HG03378 (cell line): ENCODE measurements around the gene LIMK2.
"Not testable (repeated sequence)": the region's sequence is repeated elsewhere in the genome, so short reads cannot be mapped to it uniquely, and the experiment has no call there.

Source experiments
- ATAC-seq: cut with Tn5 transposase; IDR thresholded peaks from one replicate; pipeline ENCODE4 v1.9.1; 2021; ENCODE audit warnings: mild to moderate bottlenecking, moderate library complexity; ENCODE audit not compliant: unreplicated experiment

LIMK2 gene

DNA sequence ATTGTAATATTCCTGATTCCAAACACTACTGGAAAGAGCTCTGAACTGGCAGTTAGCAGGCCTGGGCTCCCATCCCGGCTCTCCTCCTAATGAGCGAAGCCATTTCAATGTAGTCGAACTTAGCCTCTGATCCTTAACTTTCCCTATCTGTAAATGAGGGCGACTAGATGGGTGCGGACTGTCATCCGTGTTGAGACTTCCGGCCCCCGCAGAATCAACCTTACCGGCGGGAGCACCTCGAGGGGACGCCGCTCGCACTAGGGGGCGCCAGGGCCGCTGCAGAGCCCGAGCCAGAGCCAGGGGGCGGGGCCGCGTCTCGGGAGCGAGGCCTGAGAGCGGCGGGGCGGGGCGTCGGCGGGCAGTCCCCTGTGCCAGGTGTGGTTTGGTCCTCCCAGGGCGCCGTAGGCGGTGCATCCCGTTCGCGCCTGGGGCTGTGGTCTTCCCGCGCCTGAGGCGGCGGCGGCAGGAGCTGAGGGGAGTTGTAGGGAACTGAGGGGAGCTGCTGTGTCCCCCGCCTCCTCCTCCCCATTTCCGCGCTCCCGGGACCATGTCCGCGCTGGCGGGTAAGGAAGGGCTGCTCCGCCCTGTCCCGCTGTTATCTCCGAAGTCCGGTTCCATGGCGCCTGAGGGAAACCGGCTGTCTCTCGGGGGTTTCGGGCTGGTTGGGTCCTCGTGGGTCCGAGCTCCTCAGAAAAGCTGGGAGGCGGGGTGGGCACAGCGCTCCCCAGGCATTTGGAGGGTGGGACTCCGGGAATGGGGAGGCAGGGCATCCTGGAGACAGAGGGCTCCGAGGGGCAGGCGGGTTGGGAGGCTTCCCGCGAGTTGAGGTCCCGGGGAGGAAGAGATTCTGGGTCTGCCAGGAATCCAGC is at the start of gene LIMK2:
TSS of gene LIMK2 (plus strand) at position 437 of the 869 bp plus-strand sequence. CDS start at position 548, 111 bp downstream.
- ATAC-seq, result peak; percentile 64

DNA sequence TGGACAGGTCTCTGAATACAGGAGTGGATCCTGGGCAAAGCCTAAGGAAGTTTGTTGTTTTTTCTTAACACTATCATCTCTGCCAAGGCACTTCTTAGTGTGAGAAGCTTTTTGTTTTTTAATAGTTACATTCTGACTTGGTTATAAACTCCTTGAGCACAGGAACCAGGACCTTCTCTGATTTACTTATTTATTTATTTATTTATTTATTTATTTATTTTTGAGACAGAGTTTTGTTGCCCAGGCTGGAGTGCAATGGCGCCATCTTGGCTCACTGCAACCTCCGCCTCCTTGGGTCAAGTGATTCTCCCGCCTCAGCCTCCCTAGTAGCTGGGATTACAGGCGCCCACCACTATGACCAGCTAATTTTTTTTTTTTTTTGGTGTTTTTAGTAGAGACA is 41.1 kb upstream of the LIMK2 start:
- no peak for ATAC-seq

DNA sequence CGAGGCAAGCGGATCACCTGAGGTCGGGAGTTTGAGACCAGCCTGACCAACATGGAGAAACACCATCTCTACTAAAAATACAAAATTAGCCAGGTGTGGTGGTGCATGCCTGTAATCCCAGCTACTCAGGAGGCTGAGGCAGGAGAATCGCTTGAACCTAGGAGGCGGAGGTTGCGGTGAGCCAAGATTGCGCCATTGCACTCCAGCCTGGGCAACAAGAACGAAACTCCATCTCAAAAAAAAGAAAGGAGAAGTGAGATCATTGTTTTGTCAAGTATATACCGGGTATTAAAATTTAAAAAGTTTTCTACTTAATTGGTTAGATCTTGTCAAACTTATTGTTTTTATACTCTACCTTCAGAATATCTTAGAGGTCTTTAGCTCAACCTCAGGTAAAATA is 40.4 kb upstream of the LIMK2 start:
- ATAC-seq, result not testable (repeated sequence)

DNA sequence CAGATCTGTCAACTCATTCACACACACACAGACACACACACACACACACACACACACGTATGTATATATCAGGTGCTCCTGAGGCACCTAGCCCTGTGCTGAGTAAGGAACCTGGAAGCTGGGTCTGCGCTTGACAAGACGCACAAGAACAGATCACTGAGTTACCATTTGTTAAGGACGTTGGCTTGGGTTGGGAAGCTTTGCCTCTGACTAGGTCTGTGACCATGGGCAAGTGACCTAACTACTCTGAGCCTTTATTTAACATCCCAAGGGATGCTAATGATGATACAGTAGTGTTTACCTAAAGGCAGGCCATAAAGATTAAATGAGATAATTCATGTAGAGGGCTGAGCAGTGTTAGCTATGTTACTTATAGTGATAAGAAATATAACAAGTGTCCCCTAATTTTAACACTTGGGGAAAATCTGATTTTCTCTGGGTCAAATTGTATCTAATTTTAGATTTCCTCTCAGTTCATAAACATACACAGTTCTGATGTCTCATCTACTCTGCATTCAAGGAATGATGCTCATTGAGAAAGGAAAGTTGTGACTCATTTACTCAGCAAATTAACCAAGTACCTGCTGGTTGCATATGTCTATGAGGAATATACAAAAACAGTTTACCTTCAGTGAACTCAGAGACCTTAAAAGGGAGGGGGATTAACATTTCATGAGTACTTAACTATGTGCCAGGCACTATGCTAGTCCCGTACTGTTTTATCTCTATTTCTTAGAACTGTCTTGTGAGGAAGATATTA is 38.5 kb upstream of the LIMK2 start:
- ATAC-seq, result no peak

DNA sequence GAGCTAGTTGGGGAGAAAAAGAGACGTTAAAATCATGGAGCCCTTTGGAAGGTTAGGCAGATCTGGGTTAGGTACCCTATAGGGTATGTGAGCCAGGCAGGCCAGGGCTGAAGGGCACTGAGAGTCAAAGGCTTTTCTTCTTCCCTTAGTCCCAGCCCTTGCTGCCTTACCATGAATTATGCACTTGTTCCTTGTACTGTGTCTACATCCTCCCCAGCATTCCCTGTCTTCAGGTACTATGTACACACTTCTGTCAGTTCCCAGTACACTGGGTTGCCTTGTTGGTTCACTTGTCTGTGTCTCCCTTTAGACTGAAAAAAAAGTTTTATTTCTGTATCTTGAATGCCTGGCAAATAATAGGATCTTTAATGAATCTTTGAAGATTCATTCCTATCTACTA is 35.2 kb upstream of the LIMK2 start:
- ATAC-seq, result no peak

DNA sequence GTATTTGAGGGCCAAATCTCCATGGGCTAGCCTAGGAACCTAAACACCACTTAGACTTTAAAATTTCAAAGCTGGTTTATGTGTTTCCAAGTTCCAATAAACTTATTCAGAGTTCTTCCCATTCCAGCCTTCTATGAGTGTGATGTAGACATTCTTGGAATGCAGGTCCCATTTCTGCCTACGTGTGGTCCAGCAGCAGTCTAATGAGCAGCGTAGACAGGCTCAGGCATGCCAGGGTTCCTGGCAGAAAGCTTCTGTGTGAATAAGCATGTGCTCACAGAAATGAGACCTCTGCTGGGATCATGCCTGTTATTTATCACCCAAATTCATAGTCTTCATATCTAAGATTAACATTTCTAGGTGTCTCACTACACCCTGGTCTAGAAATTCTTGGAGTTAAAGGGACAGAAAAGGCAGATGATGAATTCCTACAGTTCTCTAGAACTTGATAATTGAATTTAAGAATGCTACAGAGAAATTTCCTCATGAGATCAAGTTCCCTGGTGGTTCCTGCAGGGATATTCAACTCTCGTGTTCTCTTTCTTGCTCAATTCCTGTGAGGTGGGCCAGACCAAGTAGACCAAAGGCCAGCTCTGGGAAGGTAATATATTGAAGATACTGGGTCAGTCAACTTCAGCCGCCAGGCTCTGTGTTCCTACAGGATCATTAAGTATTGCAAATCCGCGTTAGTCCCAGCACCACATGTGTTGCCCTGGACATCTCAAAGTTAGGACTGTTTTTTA is 34.5 kb upstream of the LIMK2 start:
- no peak for ATAC-seq

DNA sequence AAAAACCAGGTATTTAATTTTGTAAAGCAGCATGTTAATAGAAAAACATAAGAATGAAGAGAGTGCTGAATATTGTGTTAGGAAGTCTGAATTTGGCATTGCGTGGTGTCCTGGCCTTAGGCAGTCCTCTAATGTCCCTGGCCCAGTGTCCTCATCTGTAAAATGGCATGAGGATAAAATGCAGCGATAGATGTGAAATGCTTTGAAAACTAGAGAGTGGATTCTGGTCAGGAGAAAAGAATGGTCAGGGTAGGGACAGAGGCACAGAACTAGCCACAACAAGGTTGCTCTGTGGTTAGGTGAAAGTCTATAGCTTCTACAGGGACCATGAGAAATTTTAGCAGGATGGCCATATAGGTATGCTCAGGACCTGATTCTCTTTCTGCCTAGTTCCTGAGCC is 33.2 kb upstream of the LIMK2 start:
- no peak for ATAC-seq

DNA sequence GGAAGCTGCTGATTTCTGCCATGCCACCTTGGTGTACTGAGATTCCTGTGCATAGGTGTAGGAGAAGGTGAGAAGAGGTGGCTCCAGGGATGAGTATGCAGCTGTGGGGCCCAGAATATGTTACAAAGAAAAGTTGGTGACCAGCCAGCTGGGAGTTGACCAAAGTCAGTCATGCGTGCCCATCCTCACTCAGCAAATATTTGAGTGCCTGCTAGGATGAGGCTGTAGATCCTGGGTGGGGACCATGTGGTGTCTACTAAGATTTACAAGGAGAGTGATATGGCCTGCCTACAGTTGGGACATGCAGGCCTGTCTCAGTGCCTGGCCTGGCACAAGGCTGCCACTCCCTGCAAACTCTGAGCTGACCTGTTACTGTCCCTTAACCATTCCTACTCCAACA is 32.8 kb upstream of the LIMK2 start:
- ATAC-seq, result no peak

DNA sequence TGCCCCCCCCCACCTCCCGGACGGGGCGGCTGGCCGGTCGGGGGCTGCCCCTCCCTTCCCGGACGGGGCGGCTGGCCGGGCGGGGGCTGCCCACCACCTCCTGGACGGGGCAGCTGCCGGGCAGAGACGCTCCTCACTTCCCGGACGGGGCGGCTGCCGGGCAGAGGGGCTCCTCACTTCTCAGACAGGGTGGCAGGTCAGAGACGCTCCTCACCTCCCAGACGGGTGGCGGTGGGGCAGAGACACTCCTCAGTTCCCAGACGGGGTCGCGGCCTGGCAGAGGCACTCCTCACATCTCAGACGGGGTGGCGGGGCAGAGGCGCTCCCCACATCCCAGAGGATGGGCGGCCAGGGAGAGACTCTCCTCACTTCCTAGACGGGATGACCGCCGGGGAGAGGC is 28.1 kb upstream of the LIMK2 start:
- no peak for ATAC-seq

DNA sequence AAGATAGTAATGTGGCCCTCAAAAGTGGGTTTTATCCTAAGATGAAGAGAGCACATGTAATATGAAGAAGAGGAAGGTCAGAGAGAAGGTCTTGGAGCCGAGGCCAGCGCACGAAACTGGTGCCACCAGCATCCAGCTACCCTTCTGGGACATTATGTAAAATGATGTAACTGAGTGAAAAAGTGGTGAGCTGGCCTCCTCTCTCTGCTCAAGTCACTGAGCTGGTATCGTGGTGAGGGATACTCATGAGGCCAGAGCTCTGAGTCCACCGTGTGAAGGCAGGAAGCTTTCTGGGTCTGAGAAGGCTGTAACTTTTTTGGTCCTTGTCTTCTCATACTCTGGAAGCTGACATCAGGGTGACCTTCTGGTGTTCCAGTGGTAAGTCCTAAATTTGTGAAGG is 27.0 kb upstream of the LIMK2 start:
- ATAC-seq, result no peak

DNA sequence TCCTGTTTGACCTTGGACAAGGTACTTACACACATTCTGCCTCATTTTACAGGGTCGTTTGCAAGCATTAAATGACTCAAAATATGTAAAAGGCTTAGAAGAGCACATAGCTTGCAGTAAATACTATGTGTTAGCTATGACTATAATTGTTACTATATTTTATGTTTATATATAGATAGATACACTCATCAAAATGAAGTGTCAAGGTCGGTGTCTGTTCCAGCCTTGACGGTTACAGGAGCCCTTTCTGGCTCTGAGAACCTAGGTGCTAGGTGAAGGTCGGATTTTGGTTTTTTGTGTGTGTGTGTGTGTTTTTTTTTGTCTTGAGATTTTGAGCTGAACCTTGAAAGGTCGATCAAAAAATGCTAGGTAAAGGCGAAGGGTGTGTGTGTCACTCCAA is 24.5 kb upstream of the LIMK2 start:
- no peak for ATAC-seq

DNA sequence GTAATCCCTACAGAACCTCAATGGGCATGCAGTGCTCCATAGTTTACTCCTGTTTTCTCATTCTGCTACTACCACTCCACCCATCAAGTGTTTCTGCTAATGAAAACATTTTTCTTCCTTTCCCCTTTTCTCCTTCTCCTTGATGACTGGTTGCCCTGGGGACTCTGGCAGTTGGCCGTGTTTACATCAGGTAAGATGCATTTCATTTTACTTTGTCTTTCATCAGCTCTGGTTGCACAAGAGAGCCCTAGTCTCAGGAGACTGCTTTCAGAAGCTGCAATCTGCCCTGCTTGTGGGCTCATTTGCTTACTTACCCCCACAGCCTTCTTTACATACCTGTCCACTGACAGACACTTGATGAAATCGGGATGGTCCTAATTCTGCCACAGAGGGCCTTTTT is 19.6 kb upstream of the LIMK2 start:
- ATAC-seq, result no peak

DNA sequence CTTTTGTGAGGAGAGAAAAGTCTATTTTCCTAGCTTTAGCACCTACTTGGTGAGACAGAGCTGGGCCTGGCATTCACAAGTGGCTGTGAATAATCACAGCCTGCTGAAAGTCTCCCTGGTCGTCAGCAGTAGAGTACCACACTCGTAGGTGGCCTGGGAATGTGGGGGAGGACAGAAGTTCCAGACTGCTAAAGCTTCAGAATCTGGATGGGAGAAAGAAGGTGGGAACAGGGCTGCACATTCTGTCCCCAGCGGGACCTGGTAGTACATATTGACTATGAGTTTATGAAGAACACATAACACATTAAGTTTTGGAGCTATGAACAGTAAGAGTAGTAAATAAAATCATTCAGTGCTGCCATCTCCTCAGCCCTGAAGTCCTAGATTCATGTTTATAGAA is 19.0 kb upstream of the LIMK2 start:
- no peak for ATAC-seq

DNA sequence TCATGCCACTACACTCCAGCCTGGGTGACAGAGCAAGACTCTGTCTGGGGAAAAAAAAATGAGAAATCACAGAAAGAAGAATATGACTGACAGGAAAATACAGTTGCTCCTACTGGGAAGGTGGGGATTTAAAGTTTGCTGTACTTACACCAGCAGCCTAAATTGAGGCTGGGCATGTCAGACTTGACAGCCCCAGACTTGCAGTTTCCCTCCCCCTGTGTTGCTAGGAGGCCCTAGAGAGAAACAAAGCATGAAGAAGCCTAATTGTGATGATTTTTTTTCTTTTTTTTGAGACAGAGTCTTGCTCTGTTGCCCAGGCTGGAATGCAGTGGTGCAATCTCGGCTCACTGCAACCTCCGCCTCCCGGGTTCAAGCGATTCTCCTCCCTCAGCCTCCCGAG is 17.4 kb upstream of the LIMK2 start:
- not testable (repeated sequence) for ATAC-seq

DNA sequence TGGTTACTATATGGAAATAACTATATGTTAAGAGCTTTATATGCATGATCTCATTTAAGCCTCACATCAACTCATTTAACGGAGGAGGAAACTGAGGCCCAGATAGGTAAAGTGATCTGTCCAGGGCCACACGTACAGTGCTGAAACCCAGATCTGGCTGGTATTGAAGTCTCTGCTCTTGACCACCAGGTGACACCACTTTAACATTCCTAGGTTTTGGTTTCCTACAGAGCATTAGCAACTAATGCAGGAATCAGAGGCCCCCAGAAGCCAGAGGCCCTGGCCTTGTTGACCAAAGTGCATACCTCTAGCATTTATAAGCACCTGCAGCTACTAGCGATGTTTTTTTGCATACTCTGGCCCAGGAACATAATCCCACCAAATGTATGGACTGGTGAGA is 12.9 kb upstream of the LIMK2 start:
- ATAC-seq, result no peak

DNA sequence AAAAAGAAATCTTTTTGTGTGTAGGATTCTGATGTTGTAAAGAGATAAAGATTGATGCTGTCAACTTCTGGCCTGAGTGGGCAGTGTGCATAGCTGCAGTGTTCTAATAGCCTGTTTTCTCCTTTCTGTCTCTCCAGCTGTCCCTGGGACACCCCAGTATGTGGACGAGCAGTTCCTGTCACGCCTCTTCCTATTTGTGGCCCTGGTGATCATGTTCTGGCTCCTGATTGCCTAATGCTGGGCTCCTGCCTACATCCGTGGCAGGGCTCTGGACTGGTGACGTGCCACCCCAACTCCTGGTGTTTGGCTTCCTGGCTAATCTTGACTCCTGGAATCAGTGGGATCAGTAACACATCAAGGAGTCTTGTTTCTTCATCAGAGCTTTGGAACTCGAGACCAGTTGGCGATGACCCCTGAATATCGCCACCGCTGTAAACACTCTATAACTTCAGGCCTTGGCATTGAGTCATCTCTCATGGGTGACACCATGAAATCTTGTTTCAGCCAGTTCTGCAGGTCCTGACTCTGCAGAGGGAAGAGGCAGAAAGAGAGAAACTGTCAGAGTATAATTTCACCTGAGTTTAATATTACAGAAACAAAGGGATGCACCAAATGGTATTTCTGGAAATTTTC is 7.6 kb upstream of the LIMK2 start:
- not testable (repeated sequence) for ATAC-seq

DNA sequence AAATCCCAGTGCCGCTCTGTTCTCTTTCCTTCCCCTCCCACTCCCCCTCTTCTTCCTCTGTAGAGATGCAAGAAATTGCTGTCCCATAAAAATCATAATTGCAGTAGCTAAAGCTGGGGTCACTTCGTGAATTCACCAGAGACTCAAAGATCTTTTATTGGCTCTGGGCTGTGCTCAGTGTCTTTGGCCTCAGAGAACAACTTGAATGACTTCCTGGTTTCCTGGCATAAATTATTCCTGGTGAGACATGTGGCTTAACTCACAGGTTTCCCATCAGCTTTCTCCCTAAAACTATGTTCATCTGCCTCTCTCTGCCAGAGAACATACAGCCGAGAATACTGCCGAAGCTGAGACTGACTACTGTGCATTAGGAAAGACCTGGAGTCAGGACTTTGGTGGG is 7.0 kb upstream of the LIMK2 start:
- ATAC-seq, result not testable (repeated sequence)

DNA sequence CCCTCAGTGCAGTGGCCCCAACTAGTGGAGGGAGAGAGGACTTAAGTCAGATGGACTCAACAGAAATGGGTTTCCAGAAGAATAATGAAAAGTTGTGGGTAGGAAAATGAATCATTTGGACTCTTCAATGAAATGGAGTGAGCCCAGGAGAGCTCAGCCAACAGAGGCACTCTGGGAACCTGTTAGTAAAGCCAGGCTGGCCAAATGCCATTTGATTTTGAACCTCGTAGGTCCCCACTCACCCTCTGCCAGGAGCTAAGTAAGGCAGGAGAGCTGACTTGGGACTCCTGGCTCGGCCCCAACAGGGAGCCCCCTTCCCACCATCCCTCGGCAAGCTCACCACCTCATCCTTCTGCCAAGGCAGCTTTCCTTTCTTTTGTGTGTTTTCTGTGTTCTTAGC is 5.6 kb upstream of the LIMK2 start:
- ATAC-seq, result not testable (repeated sequence)

DNA sequence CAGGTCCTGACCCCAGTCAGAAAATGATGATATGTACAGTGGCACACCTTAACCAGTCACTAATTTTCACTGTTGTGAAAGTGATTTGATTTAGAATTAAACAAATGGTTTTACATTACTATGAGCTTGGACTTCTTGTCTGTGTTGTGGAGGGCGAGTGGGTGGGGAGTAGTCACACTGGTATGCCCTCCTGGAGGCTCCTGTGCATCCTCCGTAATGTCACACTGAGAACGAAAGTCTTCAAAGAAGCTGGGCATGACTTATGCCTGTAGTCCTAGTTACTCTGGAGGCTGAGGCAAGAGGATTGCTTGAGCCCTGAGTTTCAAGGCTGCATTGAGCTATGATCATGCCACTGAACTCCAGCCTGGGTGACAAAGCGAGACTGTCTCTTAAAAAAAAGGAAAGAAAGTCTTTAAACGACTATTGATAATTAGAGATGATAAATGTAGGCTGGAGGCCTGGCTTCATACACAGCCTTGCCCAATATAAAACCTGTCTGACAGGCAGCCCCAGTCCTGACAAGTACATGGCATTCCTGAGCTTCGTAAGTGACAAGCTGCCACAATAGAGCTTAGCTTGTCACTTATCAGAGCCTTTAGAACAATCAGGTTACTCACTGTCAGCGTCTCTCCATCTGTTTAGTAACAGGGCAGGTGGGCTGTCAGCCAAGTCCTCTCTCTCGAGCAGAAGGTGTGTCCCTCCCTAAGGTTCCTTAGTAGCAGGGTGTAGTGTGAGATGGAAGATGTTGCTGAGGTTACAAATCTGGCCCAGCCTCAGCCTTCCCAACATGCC is 5.0 kb upstream of the LIMK2 start:
- no peak for ATAC-seq
